ENCODE results near the gene HBG1. TPM values are rescaled to one million over a fixed set of nuclear protein-coding genes. Genes with fewer than 3 reads are reported as not detected.

The HBG1 gene
- total RNA-seq, 1 donor from 2014 or later, result not detected

- DNase-seq (ENCODE audit: low read depth, low spot score), result no peak
These were observed 2.0 kb downstream of the HBG1 start for GRCh38 chr11:5247472-5248192.

- DNase-seq (ENCODE audit: low read depth, low spot score), result no peak
These were observed 2.7 kb downstream of the HBG1 start for GRCh38 chr11:5246772-5247471.

DNA sequence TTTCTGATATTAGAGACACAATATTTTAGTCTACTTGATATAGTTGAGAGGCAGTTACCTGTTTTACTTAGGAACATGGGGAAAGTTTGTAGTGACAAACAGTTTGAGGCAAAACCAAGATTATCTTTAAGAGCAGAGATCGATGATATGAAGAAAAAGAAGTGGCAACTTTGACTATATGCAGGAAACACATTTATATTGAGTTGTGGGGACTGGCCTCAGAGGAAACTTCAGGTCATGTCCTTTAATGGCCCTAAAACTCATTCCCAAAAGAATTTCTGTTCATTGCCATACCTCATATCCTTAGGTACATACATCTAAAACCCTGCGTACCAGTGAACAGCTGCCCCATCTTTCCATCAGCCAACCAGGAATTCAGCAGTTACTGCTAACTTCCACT, 4.5 kb downstream of the HBG1 start:
- no peak for DNase-seq (ENCODE audit: low read depth, low spot score)

- no peak for DNase-seq (ENCODE audit: low read depth, low spot score)
These were observed 5.9 kb downstream of the HBG1 start for GRCh38 chr11:5243816-5244180.

DNA sequence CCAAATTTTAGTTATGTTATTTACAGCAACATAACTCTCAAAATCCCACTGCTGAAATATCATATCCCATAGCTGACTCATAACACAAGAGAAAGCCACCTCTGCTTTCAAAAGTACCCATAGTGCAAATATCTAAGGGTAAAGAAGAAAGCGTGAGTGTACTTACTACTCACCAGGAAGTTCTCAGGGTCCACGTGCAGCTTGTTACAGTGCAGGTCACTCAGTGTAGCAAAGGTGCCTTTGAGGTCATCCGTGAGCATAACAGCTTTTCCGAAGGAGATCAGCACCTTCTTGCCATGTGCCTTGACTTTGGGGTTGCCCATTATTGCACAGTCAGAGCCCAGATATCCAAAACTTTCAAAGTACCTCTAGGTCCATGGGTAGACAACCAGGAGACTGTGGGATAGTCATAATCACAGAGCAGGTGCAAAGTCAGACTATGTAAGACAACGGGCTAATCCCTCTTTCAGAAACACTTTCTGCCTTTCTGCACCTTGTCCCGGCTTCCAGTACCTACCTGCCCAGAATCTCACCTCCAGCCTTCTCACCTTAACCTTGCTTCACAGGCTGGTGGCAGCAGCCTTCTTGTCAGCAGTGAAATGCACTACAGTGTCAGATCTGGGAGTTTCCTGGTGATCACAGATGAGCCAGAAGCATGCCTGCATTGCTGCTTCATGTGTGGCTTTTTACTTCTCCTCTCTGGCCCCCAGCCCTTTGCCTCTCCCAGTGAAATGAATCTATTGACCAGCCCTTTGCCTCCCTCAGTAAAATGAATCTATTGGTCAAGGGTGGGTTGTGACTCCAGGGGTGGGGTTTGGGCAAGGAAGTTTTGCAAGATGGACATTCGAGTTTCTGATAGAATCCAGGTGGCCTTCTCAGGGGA, 6.5 kb downstream of the HBG1 start:
- DNase-seq (ENCODE audit: low read depth, low spot score), result no peak

- no peak for DNase-seq (ENCODE audit: low read depth, low spot score)
These were observed 7.4 kb downstream of the HBG1 start for GRCh38 chr11:5242208-5242607.

DNA sequence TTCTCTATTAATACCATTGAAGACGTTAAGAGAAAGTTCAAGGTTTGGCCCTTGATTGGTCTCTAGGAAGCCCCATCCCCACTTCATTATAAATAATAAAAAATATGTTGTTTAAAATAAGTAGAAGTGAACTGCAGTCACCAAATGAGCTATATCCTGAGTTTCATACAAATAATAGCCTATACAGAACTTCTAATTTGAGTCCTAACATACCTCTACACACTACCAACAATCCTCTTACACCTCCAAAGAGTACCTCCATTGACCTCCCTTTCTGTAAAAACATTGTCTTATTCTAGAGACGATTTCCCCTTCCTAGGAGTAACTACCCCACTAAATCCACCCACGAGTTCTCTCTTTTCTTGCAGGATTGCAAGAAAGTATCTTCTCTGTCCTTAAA, 8.2 kb downstream of the HBG1 start:
- no peak for DNase-seq (ENCODE audit: low read depth, low spot score)

GRCh38 chr11:5240458-5240857, 9.2 kb downstream of the HBG1 start:
- no peak for DNase-seq (ENCODE audit: low read depth, low spot score)

- DNase-seq (ENCODE audit: low read depth, low spot score), result no peak
These were observed 9.6 kb downstream of the HBG1 start for GRCh38 chr11:5240056-5240455.

DNA sequence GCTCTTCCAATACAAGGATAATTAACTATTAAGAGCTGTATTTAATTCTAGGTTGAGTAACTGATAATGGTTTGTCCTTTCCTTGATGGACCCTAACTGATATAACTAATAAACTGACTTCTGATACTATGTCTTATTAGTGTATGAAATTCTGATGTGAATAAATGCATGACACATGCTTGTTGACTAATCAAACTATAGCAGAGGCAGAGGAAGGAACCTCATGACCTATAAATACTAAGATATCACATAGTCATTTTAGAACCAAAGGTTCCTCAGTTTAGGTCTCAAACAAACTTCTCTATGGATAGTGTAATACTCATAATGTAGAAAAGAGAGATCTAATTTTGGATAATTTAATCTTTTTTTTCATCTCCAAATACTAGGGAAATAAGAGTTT, 10.6 kb downstream of the HBG1 start:
- no peak for DNase-seq (ENCODE audit: low read depth, low spot score)

GRCh38 chr11:5238486-5238885, 11.2 kb downstream of the HBG1 start:
- no peak for DNase-seq (ENCODE audit: low read depth, low spot score)

DNA sequence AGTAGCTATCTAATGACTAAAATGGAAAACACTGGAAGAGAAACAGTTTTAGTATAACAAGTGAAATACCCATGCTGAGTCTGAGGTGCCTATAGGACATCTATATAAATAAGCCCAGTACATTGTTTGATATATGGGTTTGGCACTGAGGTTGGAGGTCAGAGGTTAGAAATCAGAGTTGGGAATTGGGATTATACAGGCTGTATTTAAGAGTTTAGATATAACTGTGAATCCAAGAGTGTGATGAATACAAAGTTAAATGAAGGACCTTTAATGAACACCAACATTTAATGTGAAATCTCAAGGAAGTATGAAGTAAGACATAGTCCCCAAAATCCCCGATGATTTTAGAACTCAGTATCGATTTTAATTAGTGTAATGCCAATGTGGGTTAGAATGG, 12.2 kb downstream of the HBG1 start:
- DNase-seq (ENCODE audit: low read depth, low spot score), result no peak

DNA sequence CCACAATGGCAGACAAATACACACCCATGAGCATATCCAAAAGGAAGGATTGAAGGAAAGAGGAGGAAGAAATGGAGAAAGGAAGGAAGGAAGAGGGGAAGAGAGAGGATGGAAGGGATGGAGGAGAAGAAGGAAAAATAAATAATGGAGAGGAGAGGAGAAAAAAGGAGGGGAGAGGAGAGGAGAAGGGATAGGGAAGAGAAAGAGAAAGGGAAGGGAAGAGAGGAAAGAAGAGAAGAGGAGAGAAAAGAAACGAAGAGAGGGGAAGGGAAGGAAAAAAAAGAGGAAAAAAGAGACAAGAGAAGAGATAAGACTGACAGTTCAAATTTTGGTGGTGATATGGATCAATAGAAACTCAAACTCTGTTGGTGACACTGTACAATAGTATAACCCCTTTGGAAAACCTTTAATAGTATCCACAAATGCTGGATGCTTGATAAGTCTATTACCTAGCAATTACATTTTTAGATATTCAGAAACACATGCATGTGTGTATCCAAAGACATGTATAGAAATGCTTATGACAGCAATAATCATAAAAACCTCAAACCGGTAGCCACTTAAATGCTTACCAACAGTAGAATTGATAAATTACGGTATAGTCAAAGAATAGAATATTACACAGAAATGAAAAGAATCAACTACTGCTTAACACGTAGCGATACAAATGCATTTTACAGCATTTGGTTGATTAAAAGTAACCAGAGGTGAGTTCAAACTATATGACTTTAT, 14.1 kb downstream of the HBG1 start:
- DNase-seq (ENCODE audit: low read depth, low spot score), result no peak

GRCh38 chr11:5234381-5234834, 15.2 kb downstream of the HBG1 start, which contains the start of gene HBD:
Gene HBD, minus strand, starts transcription at chr11:5234483. Its CDS starts 50 bp downstream, at chr11:5234433.
- DNase-seq (ENCODE audit: low read depth, low spot score), result no peak

DNA sequence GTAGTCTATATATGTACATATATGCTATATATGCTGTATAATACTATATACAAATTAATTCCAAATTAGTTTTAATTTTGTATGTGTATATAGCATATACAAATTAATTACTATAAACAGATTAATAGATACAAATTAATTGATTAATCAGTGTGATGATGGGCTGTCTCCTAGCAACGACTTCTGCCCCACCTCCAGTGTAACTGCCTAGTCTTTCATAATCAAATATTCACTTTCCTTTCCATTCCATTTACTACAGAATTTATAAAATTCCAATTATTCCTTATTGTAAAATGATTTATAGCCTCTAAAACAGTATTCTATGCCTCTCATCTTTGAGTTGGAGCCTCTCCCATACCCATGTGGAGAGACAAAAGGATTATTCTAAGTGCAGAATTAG, 16.4 kb downstream of the HBG1 start:
- no peak for DNase-seq (ENCODE audit: low read depth, low spot score)

DNA sequence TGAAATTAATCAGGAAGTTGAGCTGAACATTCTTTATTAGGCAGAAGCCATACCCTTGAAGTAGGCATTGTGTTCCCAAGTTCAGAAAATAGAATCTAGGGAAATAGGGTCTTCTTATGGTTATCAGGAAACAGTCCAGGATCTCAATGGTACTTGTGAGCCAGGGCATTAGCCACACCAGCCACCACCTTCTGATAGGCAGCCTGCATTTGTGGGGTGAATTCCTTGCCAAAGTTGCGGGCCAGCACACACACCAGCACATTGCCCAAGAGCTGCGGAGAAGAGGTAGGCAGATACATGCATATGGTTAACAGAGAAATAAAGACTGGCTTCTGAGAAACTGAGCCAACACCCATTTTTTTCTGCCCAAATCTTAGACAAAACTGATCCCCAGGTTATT, 16.8 kb downstream of the HBG1 start:
- no peak for DNase-seq (ENCODE audit: low read depth, low spot score)

- no peak for DNase-seq (ENCODE audit: low read depth, low spot score)
These were observed 17.5 kb downstream of the HBG1 start for GRCh38 chr11:5232176-5232575.

DNA sequence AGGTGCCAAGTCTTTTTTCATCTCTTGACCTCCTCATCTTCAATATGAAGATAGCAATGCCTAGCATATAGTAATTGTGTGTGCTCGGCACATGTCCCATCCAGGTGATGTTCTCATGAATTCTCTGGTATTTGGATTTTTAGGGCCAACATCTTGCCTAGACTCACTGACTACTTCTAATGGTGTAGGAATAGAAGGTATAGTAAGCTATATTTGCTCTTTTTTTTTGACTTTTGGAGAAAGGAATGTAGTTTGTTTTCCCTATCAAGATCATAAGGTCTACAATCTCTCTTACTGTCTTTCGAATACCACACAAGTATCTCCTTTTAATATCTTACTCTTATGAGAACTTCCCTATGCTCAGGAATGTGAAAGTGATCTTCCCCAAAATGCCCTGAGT, 18.5 kb downstream of the HBG1 start:
- DNase-seq (ENCODE audit: low read depth, low spot score), result no peak

DNA sequence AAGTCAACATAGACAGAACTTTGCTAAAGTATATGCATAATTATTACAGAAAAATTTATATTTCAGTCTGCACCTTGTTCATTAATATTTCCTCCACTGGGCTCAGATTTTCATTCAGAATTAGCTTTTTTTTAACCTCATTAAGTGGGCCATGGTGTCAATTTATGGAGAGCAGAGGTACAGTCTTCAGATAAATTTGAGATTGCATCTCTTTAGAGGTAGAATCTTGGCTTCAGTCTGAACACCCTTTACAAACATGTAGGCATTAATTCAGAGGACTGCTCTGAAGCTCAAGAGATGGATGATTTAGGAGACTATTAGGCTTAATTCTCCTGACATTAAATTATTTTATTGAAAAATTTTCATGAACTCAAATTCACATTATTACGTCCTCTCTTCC, 19.4 kb downstream of the HBG1 start:
- no peak for DNase-seq (ENCODE audit: low read depth, low spot score)

DNA sequence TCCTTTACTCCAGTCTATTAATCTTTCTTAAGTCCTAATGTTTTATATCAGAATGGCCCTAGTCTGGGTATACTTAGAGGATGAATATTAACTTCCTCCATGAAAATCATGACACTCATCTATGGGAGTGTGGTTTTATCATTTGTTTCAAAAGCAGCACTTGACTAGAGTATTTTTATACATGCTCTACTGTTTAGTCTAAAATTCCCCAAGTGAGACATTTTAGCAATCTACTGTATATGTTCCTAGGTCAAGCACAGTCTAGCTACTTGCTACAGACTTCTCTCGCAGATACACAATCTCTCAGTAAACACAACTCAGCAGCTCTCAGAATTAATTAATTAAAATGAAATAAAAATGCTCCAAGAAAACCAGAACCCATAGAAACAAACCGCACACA, 19.9 kb downstream of the HBG1 start:
- no peak for DNase-seq (ENCODE audit: low read depth, low spot score)

DNA sequence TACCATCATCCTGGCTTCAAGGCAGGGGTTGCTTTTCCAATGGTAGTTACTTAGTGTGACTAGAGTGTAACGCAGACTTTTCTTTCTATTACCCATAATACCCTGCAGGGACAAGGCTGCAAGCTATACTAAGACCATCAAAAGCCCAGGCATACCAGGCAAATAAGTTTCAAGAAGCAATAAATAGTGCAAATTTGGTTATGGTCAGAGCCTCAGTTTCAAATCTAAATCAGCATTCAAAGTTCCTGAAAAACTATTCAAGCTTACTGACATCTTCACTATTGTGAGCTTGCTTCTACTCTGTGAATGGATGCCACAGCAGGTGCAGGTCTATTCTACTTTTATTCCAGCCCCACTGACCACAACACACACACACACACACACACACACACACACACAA, 20.3 kb downstream of the HBG1 start:
- no peak for DNase-seq (ENCODE audit: low read depth, low spot score)

Data from pulmonary artery endothelial cell (primary cell).